ENCODE measurements around the gene SOX18. TPM values are rescaled to one million over a fixed set of nuclear protein-coding genes. Genes with fewer than 3 reads are reported as not detected.

SOX18 gene
- total and polyA plus RNA-seq, 2 of the 8 experiments (the other 6 are each of a cell fraction or from before 2014, with no cell fraction given), result 0.09 TPM; not detected in 1

GRCh38 chr20:64069614-64070243 is 20.3 kb upstream of the SOX18 start:
- no peak overlapping the region for H3K9ac ChIP-seq (replicated peaks in 1 of 4; ENCODE audit: extremely low read depth in 1 of 4, low read depth in 3 of 4, low read length in 3 of 4)
- no peak overlapping the region for H4K5ac ChIP-seq (ENCODE audit: insufficient read length, low read depth, low read length)
- no peak overlapping the region for H3K4me2 ChIP-seq (ENCODE audit: insufficient read depth in 1 of 2, low read depth in 2 of 2, low read length in 2 of 2)
- H3K27me3 ChIP-seq (replicated peaks in 1 of 4; ENCODE audit: control insufficient read depth in 3 of 4, extremely low read depth in 1 of 4, insufficient read depth in 3 of 4, low read length in 3 of 4), result no peaks in the 10 kb centered on the region
- peaks cover 2 to 14% of the 10 kb centered on the region in 2 experiments for H4K20me1 ChIP-seq (replicated peaks in 1 of 2; ENCODE audit: control insufficient read depth in 1 of 2, insufficient read depth in 2 of 2, low read length in 2 of 2)
- no peak for FAIRE-seq
- no peak overlapping the region for H2AFZ ChIP-seq (ENCODE audit: low read length)
- H3K23me2 ChIP-seq (ENCODE audit: low read depth, low read length), result no peaks in the 10 kb centered on the region
- H3K23ac ChIP-seq (ENCODE audit: insufficient read length), result no peak overlapping the region
- H4K91ac ChIP-seq (replicated peaks; ENCODE audit: insufficient read length, low read length), result no peak overlapping the region
- peak overlapping the region; percentile 47 for H3K4ac ChIP-seq (replicated peaks; ENCODE audit: insufficient read length, low read depth, low read length)
- H3K79me1 ChIP-seq (ENCODE audit: low read depth, low read length), result 0 out of 2 replicates have a peak, but pooled peaks cover 3% of the 10 kb centered on the region
- H3K14ac ChIP-seq (ENCODE audit: insufficient read length), result no peak overlapping the region
- peak overlapping the region; percentile 62 for H4K8ac ChIP-seq (ENCODE audit: extremely low read depth, insufficient read depth, low read length)
- H3K27ac ChIP-seq (ENCODE audit: low read depth, low read length), result no peak overlapping the region
- peak overlapping the region; percentile 92; the same call in 1 of the 2 replicates for H2BK12ac ChIP-seq (ENCODE audit: low read depth, low read length)
- no peak overlapping the region for H2BK20ac ChIP-seq (ENCODE audit: low read length)
- WGBS, 2 experiments (ENCODE audit: extremely low coverage in 1 of 2, insufficient coverage in 1 of 2, insufficient read length in 1 of 2, insufficient replicate concordance in 2 of 2, low coverage in 1 of 2, low lambda C conversion rate in 2 of 2, missing lambda C conversion rate in 1 of 2), result 70% methylated on average over 14 of the region's 14 CpGs; no CpG with 5 or more reads in 1 of the 2 experiments
- peaks cover 0 to 8% (median 3%) of the 10 kb centered on the region in 4 experiments; a peak in 3 of 8 replicates for H3K36me3 ChIP-seq (ENCODE audit: control insufficient read depth in 2 of 4, insufficient read depth in 4 of 4, low read length in 3 of 4)
- H3K79me2 ChIP-seq (ENCODE audit: control insufficient read depth in 1 of 2, insufficient read depth in 2 of 2, low read length in 2 of 2), result no peaks in the 10 kb centered on the region
- H3K9me3 ChIP-seq (ENCODE audit: insufficient read depth in 2 of 2, low read depth in 1 of 2, low read length in 1 of 2), result no peaks in the 10 kb centered on the region
- H2AK5ac ChIP-seq (ENCODE audit: low read depth, low read length), result no peak overlapping the region
- H3K18ac ChIP-seq (ENCODE audit: extremely low read depth, low read length), result no peak overlapping the region; the same call in none of the 2 replicates
- peaks cover 0 to 16% (median 5%) of the 10 kb centered on the region in 4 experiments; a peak in 6 of 7 replicates for H3K4me1 ChIP-seq (replicated peaks in 1 of 4; ENCODE audit: control insufficient read depth in 3 of 4, insufficient read depth in 4 of 4, low read length in 3 of 4)
- POLR2A ChIA-PET (ENCODE audit: partially characterized antibody), result interaction anchor here (1.7 to 1.9 kb wide), 3 partner anchors 14 to 30 kb away, joined by 4 to 6 read pairs (median 5); partner anchors contain the start of gene LKAAEAR1
- peak overlapping the region; percentile 66 for H2BK5ac ChIP-seq (ENCODE audit: low read depth, low read length)
- CTCF ChIA-PET (ENCODE audit: partially characterized antibody), result interaction anchor here (0.5 to 3.1 kb wide), 15 partner anchors 9 to 275 kb away, joined by 3 to 33 read pairs (median 6); partner anchors contain the start of genes C20orf204, LKAAEAR1, OPRL1 and RGS19
- DNase-seq (ENCODE audit: low read depth in 1 of 2, low spot score in 2 of 2), result peak in 1 of 2 experiments; percentile 89
- H2BK15ac ChIP-seq (ENCODE audit: low read length), result peak overlapping the region; percentile 81; the same call in 1 of the 2 replicates
- H2BK120ac ChIP-seq (replicated peaks; ENCODE audit: low read depth, low read length), result no peak overlapping the region
- H3K4me3 ChIP-seq (ENCODE audit: extremely low read depth in 1 of 4, insufficient read depth in 2 of 4, low read depth in 3 of 4, low read length in 4 of 4), result no peak overlapping the region
- H3K56ac ChIP-seq (replicated peaks; ENCODE audit: insufficient read length, low read depth, low read length), result no peak overlapping the region
- TF ChIP-seq ATF3 (IDR thresholded peaks at IDR 0.05; ENCODE audit: insufficient read depth, low read depth, low read length) (0 out of 2 replicates have a peak, but pooled peaks have one; percentile 44), RAD21 (IDR thresholded peaks at IDR 0.05 in 1 of 2, conservative IDR thresholded peaks at IDR 0.05 in 1 of 2; ENCODE audit: low read depth in 2 of 2, low read length in 2 of 2) (peak; percentile 53 to 69), ASH2L (IDR thresholded peaks at IDR 0.05; ENCODE audit: low read length) (no peak), HDAC6 (IDR thresholded peaks at IDR 0.05; ENCODE audit: low read depth, low read length) (no peak), TBP (IDR thresholded peaks at IDR 0.05; ENCODE audit: low read depth, low read length) (no peak), SIN3A (conservative IDR thresholded peaks at IDR 0.05 in 1 of 2, IDR thresholded peaks at IDR 0.05 in 1 of 2; ENCODE audit: low read depth in 1 of 2, low read length in 2 of 2) (0 out of 4 replicates have a peak, but pooled peaks of 1 of the 2 experiments have one; percentile 26), MAFK (IDR thresholded peaks at IDR 0.05; ENCODE audit: low read depth, low read length) (no peak), SUZ12 (IDR thresholded peaks at IDR 0.05; ENCODE audit: low read length) (no peak), CBX8 (IDR thresholded peaks at IDR 0.05; ENCODE audit: borderline replicate concordance, low read depth, low read length) (no peak), SP2 (IDR thresholded peaks at IDR 0.05; ENCODE audit: low read length) (no peak), POLR2AphosphoS5 (IDR thresholded peaks at IDR 0.05; ENCODE audit: low read depth, low read length) (no peak)

Data from H1 (cell line).